ENCODE measurements around the gene TRHDE.
"Not testable (repeated sequence)": the region's sequence is repeated elsewhere in the genome, so short reads cannot be mapped to it uniquely, and the experiment has no call there.

Gene TRHDE

DNA sequence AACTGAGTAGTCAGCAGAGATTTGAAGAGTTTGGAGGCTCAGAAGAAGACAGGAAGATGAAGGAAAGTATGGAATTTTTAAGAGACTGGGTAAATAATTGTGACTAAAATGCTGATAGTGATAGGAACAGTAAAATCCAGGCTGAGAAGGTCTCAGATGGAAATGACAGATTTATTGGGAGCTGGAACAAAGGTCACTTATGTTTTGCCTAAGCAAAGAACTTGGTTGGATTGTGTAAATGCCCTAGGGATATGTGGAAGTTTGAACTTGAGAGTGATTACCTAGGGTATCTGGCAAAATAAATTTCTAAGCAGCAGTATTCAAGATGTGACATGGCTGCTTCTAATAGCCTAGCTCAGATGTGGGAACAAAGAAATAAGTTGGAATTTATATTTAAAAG is 180.9 kb downstream of the TRHDE start:
- no peak for DNase-seq

DNA sequence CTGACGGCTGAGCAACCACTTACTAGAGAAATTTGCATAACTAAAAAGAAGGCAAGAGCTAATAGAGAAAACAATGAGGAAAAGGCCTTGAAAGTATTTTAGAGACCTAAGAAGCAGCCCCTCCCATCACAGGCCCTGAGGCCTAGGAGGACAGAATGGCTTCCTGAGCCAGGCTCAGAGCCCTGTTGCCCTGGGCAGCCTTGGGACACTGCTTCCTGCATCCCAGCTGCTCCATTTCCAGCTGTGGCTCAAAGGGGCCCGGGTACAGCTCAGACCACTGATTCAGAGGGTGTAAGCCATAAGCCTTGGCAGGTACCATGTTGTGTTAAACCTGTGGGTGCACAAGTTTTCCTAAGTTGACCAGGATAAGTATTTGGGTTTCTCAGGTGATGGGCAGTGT is 181.4 kb downstream of the TRHDE start:
- DNase-seq, result no peak

DNA sequence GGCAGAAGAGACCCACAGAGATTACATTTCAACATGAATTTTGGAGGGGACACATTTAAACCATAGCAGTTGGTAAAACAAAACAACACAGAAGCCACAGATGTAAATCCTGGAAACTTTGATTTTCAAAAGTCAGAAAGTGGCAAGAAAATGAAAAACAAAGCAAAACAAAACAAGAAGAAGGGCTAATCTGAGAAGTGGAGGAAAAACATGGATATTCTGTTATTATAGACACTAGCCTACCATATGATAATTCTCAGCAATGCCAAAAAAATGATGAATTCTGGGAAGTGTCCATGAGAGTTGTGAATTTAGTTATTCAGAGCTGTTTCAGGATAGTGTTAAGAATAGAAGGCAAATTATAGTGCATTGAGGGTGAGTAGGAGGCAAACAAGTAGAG is 192.3 kb downstream of the TRHDE start:
- DNase-seq, result no peak

DNA sequence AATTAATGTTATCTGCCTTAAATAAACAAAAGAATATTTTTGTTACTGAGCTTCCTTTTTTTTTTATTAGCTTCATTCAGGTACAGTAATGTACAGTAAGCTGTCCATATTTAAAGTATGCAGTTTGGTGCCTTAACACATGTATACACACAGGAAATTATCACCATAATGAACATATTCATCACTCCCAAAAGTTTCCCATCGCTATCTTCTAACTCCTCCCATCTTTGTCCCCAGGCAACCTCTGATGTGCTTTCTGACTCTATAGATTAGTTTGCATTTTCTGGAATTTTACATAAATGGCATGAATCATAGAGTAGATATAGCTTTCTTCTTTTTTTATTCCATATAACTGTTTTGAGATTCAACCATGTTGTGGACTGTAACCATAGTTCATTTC is 193.0 kb downstream of the TRHDE start:
- DNase-seq, result no peak

DNA sequence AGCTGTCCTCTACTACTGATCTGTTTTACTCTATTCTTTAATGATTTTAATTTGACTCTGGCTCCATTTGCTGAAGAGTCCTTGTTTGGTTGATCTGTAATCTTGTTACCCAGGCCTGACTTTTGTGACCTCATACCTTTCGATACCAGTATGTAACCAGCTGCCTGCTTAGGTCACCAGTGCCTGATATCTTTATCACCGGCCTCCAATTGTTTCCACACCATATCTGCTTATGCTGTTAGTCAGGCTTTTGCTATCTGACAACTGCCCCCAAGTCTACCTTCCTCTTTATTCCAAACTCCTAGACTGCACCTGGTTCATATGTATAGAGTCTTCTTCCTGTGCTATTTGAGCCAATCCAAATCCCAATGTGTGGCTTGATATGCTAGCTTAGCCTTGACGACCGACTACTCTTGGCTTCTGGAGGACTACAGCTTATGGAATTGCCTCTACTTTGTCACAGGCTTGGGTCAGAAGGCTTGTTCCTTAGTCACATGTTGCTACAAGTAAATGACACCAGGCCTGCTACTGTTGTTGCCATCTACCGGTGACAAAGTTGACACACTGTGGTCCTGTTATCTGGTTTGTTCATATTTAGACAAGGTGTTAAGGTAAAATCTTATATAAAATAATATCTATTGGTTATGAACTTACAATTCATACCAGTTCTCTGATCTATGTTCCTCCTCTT is 193.9 kb downstream of the TRHDE start:
- DNase-seq, result no peak

DNA sequence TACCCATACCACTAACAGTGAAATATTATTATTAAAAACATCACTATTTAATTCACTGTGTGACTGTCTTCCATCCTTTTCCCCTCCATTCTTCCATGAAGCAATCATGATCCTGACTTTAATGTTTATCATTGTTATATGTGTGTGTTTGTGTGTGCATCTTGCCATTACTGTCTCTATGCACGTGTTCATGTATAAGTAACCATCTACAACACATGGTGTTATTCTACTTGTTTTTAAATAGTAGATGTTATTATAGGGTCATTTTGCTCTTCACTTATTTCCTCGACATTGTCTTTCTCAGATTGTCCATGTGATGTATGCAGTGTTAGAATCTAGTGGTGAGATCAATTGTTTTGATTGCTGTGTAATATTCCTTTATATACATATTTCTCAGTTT is 195.8 kb downstream of the TRHDE start:
- no peak for DNase-seq

DNA sequence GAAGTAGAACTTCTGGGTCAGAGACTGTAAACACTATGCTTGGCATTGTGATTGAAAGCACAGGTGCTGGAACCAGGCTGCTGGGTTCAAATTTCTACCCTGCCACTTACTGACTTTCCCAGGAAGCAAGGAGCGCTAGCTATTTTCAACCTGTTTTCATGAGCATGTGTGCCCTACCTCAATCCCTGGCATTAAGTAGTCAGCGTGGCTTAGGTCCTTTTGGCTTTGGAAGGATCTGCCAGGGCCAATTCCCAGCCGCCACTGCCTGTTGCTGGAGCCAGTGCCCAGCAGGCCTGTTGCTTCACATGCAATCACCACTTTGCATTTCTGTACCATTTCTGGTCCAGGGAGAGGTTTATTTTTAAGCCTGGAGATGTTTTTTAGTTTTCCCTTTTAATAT is 196.3 kb downstream of the TRHDE start:
- DNase-seq, result no peak

DNA sequence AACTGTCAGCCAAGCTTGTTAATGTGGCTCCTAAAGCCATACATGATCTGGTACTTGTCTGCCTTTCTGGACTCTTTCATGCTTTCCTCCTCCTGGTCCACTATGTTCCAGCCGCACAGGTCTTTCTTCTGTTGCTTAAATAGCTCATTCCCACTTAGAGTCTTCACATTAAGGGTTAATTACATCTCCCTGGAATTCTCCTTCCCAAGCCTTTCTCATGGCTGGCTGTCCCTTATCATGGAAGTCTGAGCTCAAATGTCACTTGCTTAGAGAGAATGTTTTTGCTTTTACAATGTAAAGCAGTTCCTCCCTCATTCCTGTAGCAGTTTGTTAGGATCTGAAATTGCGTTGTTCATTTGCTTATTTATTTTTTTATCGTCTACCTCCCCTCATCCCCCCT is 199.6 kb downstream of the TRHDE start:
- no peak for DNase-seq

DNA sequence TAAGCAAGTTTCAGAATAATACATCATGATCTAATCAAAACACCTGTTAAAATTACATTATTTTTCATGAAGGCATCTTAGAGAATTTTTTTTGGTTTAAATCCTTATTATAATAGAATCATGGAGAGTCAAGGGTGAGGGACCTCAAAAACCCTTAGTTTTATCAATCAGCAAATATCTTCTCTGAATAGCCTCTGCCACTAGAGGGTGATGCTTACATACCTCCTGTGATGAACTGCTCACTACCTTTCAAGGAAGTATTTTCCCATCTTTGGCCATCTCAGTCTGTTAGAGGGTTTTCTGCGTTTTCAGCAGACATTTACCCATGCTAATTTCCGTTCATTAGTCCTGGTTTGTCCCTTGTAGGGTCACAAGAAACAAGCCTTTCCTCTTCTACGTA is 200.2 kb downstream of the TRHDE start:
- DNase-seq, result no peak

DNA sequence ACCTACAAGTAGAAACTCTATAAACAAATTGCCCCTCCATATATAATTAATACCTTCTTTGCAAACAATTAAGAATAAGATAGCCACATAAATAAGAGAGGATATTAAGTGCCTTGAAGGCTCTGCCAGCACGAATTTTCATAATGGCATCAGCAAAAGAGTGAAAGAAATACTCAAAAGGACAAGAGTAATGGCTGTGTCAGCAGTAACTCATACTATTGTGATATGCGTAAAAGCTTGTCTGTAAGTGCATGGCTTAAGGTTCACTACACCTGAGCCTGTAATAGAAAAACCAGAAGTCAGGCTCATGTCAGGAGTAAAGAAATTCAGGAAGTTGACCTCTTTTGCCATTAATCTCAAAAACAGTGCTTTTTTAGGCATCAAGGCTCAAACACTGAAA is 204.1 kb downstream of the TRHDE start:
- no peak for DNase-seq

DNA sequence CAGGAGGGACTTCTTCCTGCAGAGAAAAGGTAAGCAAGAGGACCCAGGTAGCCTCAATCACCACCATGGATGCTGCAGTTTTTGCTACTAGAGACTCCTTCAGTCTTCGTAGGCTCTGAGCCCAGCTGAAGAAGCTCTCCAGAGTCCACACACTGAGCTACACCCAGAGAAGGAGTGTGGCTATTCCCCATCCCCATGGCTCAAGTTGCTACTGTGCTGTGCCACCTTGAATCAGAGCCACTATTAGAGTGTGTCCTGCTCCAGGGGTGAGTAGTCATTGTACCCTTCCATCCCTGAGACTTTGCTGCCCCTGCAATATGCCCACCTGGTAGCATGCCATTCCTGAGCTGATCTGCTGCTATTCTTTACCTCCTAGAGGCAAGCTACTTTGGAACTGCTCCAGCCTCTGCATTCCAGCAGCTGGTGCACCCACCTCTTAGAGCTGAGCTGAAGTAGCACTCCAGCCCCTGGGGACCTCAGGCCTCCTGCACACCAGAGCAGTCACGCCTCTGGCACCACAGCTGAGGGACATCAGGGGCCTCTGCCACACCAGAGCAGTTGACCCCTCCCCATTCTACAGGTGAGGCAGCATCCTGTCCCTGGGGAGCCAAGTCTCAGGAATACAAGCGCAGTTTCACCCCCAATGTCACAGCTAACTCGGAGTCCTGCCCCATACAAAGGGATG is 213.0 kb downstream of the TRHDE start:
- no peak for DNase-seq

DNA sequence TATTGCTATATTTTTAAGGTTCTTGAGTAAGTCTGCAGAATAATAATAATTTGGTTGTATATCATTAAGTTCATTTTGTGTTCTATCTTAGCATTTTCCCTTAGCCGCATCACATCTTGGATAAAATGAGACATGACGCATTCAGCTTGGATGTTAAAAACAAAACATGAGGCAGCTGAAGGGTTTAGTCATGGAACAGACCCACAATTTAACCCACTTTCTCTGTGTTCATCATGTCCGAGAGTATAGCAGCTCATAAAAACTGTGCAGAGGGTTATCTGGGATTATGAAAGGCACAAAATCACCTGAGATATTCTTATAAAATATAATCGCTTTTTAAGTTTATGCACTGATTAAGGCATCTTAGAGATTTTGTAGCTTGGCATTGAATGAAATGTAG is 219.3 kb downstream of the TRHDE start:
- DNase-seq, result no peak

DNA sequence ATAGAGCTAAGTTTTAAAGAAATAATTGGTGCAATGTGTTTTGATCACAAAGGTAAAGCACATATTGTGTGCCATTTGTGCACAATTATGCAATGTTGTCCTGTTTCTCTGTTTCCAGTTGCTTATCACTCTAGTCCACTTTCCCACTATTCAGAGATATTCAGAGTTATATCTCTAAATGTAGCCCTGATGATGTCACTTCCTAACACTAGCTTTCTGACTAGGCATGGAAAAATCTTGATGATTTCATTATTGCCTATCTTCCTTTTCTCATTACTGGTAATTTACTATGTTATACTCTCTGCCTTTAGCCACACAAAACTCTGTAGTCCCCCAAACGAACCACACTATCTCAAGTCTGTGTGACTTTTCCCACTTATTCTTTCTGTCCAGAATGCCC is 221.2 kb downstream of the TRHDE start:
- DNase-seq, result no peak

DNA sequence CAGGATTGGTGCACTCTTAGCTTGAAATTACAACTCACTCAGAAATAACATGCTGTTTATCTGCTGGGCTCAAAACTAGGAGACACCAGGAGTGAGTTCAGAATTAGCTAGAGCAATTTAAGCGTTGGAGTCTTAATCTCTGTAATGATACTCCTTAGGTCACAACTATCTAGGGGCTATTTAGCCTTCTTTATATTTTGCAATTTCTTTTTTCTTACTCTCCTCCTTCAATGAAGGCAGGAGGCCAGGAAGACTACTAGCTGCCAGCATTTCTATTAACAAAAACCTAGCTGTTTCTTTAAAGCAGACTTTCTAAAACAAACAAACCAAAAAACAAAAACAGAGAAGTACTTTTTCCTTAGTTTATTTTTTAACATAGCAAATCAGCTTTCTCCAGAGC is 226.2 kb downstream of the TRHDE start:
- DNase-seq, result no peak

DNA sequence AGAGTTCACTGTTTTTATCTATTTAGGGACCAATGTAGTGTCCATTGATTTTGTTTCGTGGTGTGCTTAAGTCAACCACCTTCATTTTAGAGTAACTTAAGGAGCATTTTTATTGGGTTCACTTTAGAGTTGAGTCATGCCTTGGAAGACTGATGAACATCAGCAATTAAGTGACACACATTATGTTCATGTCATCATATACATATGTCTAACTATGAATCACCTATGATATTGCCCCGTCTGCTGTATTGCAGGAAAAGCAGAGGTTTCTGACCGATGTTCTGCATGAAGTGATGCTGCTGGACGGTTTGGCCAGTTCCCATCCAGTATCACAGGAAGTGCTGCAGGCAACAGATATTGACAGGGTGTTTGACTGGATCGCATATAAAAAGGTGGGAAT is 227.1 kb downstream of the TRHDE start:
- no peak for DNase-seq

DNA sequence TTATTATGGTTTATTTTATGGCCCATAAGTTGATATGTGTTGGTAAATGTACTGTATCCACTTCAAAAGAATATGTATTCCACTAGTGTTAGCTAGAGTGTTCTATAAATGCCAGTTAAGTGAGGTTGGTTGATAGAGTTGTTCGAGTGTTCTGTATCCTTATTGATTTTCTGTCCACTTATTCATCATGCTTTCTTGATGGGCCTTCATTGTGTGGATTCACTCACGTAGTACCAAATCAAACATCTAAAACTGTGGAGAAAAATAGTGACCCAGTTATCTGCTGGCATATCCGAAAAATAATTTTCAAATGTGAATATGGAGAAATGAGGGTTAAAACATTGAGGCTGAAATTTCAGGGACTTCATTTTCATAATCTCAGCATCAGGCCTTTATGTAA is 230.4 kb downstream of the TRHDE start:
- no peak for DNase-seq

DNA sequence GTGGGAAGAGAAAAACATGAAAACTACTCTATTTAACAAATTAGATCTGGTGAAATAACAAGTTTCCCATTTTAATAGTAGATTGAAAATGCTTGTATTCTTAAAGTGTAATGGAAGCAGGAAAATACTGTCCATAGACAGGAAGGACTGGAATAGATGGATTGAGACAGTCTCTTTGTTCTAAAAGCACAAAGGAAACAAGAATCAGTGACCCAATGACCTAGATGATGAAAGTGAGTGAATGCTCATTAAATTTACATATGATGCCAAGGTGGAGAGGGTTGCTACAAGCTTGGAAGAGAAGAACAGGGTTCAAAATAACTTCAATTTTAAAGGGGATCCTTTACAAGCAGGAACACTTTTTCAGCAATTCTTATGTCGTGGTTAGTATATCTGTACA is 233.1 kb downstream of the TRHDE start:
- no peak for DNase-seq

DNA sequence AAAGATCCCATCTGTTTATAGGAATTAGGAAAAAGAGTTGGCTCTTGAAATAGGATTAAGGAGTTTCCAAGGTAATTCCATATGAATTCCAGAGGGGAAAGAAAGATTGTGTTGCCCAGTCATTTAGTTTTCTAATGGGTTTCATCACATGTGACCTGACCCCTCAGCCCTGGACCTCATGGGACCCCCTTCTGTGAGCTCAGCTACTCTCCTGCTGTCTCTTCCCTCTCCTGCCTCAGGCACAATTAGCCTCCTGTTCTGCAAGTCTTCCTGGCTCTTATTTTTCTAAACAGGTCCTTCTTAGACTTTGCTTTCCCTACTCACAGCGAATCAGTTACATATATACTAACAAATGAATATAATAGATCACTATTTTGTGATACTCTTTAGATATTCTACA is 237.7 kb downstream of the TRHDE start:
- no peak for DNase-seq

DNA sequence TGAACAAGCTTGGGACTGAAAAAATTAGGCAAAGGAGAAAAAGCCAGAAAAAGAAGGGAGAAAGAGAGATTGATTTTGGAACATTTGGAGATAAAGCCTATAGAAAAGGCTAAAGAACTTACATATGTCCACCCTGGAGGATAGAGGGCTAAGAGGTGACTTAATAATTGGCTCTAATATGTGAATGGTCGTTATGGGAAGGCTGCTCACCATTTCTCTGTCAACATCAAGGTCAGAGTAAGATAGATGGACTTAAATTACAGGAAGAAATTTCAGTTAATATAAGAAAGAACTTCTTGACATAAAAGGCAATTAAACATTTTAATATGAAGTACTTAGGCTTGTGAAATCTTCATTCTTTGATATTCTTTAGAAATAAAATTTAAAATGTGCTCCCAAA is 238.6 kb downstream of the TRHDE start:
- DNase-seq, result no peak

DNA sequence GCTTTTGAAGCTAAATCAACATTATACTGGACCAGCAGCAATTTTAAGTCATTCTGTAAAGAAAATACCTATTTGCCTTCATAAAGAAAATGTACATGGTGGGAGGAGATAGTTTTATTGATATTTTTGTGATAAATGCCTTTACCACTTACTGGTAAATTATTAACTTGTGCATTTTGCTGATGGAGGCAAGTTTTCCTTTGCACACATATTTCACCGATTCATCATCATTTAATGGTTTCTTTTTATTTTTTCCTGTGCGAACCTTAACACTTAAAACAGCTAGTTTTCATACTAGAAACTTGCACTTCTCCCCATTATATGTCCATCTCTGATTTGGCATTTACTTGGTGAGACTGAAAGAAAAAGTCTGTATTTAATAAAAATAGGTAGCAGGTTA is 239.3 kb downstream of the TRHDE start:
- DNase-seq, result no peak

DNA sequence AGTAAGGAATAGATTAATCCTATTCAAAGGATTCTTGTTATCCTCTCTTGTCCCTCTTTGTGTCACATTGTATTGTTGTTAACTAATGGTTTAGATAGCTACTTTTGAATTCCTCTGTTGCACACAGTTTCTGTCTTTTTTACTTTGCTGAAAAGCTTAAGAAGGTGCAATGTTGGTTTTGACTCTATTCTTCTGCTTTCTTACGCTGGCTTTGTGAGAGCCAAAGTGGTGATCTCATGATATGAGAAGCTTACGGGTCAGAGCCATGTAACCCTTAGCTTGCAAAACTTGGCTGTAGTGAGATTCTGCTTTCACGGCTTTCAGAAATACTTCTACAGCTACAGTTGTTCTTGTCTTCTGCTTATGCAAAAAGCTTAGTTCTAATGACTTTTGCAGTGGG is 239.7 kb downstream of the TRHDE start:
- DNase-seq, result no peak

DNA sequence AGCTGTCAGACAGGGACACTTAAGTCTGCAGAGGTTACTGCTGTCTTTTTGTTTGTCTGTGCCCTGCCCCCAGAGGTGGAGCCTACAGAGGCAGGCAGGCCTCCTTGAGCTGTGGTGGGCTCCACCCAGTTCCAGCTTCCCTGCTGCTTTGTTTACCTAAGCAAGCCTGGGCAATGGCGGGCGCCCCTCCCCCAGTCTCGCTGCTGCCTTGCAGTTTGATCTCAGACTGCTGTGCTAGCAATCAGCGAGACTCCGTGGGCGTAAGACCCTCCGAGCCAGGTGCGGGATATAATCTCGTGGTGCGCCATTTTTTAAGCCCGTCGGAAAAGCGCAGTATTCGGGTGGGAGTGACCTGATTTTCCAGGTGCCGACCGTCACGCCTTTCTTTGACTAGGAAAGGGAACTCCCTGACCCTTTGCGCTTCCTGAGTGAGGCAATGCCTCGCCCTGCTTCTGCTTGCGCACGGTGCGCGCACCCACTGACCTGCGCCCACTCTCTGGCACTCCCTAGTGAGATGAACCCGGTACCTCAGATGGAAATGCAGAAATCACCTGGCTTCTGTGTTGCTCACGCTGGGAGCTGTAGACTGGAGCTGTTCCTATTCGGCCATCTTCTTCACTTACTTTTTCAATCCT is 248.0 kb downstream of the TRHDE start:
- DNase-seq, result not testable (repeated sequence)

DNA sequence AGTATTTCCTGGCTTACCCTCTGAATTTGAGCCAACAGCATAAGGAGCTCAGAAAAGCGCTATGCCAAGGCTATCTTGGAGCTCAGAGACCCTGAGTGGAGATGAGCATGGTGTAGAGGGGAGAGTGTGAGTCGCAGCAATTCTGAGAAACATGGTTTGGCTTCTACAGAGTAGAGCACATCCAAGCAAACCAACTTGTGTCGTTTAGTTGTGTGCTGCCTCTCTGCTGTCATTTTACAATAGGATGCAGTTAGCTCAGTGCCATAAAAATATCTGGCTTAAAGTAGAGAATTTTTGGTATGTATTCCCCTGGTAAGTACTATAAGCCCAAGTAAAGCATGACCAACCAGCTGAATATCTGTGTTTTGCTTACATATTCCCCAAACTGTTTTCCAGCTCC is 249.2 kb downstream of the TRHDE start:
- DNase-seq, result no peak

DNA sequence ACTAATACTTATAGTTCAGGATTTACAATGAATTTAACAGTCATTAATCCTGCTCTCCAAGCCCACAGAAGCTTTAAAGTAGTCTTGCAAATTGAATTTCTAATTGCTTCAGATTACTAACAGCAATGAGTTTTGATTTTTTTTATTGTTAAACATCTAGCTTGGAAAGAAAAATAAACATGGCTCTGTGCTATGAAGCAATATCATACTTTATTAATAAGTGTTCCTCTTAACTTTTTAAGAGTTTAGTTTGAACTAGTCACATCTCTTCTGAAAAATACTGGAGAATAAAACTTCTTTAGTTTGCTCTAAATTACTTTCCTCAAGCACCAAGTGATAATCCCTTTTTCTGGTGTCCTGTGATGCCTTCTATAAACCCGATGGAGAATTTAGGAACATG is 250.2 kb downstream of the TRHDE start:
- DNase-seq, result no peak

DNA sequence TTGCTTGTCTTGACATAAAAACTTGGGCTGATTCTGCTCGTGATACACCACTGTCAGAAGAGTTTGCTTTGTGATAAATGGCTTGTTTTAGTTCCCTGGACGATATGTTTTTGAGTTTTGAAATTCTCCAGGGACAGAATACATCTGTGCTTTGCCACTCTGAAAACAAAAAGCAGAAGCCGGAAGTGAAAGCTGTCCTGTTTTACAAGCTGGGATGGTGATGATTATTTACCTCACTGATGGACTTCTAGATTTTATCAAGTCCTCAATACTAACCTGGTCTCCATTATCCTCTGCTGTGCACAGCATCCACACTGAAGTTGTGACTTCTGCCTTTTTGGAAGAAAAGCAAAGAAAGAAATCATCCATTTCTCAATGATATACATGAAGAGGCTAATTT is 251.6 kb downstream of the TRHDE start:
- no peak for DNase-seq
